HG02943 (cell line): ENCODE measurements around the gene ELOA.
"Not testable (repeated sequence)": the region's sequence is repeated elsewhere in the genome, so short reads cannot be mapped to it uniquely, and the experiment has no call there.

Source experiments
- ATAC-seq: cut with Tn5 transposase; IDR thresholded peaks from one replicate; pipeline ENCODE4 v1.9.1; 2021; ENCODE audit warnings: mild to moderate bottlenecking, low read depth, moderate library complexity; ENCODE audit not compliant: unreplicated experiment

Gene ELOA

GRCh38 chr1:23732363-23733224, 10.7 kb upstream of the ELOA start:
- ATAC-seq: no peak

GRCh38 chr1:23733281-23733680, 10.0 kb upstream of the ELOA start:
- not testable (repeated sequence) for ATAC-seq

- no peak for ATAC-seq
Observed at GRCh38 chr1:23736437-23737134, 6.7 kb upstream of the ELOA start.

GRCh38 chr1:23741609-23742008, 1.7 kb upstream of the ELOA start:
- ATAC-seq: no peak

- peak; percentile 15 for ATAC-seq
Observed at GRCh38 chr1:23742670-23743286, 493 bp upstream of the ELOA start.

GRCh38 chr1:23745515-23745914, 2.2 kb downstream of the ELOA start:
- ATAC-seq: no peak

GRCh38 chr1:23748016-23748415, 4.7 kb downstream of the ELOA start:
- no peak for ATAC-seq

GRCh38 chr1:23751050-23751814, 8.0 kb downstream of the ELOA start:
- ATAC-seq: no peak

GRCh38 chr1:23751815-23752200, 8.5 kb downstream of the ELOA start:
- no peak for ATAC-seq

GRCh38 chr1:23752909-23753308, 9.6 kb downstream of the ELOA start:
- ATAC-seq: no peak

GRCh38 chr1:23756676-23757075, 13.4 kb downstream of the ELOA start:
- ATAC-seq: no peak

- no peak for ATAC-seq
Observed at GRCh38 chr1:23757812-23758211, 14.5 kb downstream of the ELOA start.

- ATAC-seq: no peak
Observed at GRCh38 chr1:23759277-23759676, 16.0 kb downstream of the ELOA start.

- ATAC-seq: no peak
Observed at GRCh38 chr1:23763041-23763577, 19.8 kb downstream of the ELOA start.

- no peak for ATAC-seq
Observed at GRCh38 chr1:23768733-23769132, 25.5 kb downstream of the ELOA start.

GRCh38 chr1:23772049-23772853, 29.0 kb downstream of the ELOA start:
- no peak for ATAC-seq

- no peak for ATAC-seq
Observed at GRCh38 chr1:23772854-23773242, 29.6 kb downstream of the ELOA start.

- no peak for ATAC-seq
Observed at GRCh38 chr1:23774174-23774880, 31.1 kb downstream of the ELOA start.

GRCh38 chr1:23776217-23776616, 32.9 kb downstream of the ELOA start:
- ATAC-seq: no peak
